ENCODE results near the gene TGFBR3. TPM values are rescaled to one million over a fixed set of nuclear protein-coding genes. Genes with fewer than 3 reads are reported as not detected.
A peak's percentile ranks its signal among the peaks of the same experiment; 100 is the strongest.

The TGFBR3 gene
- total and polyA plus RNA-seq, 8 donors: 21.7 to 54.6 (median 45.1) TPM

- Histone ChIP-seq H3K27ac (no peak overlapping the region), H3K4me3 (no peak overlapping the region), H3K9me3 (no peaks in the 10 kb centered on the region), H3K36me3 (peaks cover 0 to 8% of the 10 kb centered on the region in 2 donors), H3K27me3 (no peaks in the 10 kb centered on the region), H3K4me1 (peaks cover 3 to 7% of the 10 kb centered on the region in 2 donors)
- intact Hi-C loops (cut with DNase I): no loop called here
- no peak for DNase-seq
- no peak for ATAC-seq
- no peak for TF ChIP-seq CTCF (IDR thresholded peaks at IDR 0.05)
Observed at GRCh38 chr1:91703095-91703494, 182.9 kb downstream of the TGFBR3 start.

GRCh38 chr1:91701472-91701869, 184.5 kb downstream of the TGFBR3 start:
- no peak overlapping the region for H3K4me3 ChIP-seq
- DNase-seq (no peak), ATAC-seq (no peak)
- no peaks in the 10 kb centered on the region for H3K9me3 ChIP-seq
- H3K27ac ChIP-seq: peak overlapping the region; percentile 21
- H3K36me3 ChIP-seq: no peaks in the 10 kb centered on the region
- H3K27me3 ChIP-seq: no peaks in the 10 kb centered on the region
- TF ChIP-seq CTCF (IDR thresholded peaks at IDR 0.05): no peak
- intact Hi-C loops (cut with DNase I): no loop called here
- H3K4me1 ChIP-seq: peaks cover 12 to 19% of the 10 kb centered on the region in 2 donors

GRCh38 chr1:91700771-91701471, 185.0 kb downstream of the TGFBR3 start:
- ATAC-seq (peak; percentile 49), DNase-seq (no peak)
- Histone ChIP-seq H3K27ac (peak overlapping the region; percentile 21), H3K27me3 (no peaks in the 10 kb centered on the region), H3K9me3 (no peaks in the 10 kb centered on the region), H3K4me1 (peaks cover 12 to 21% of the 10 kb centered on the region in 2 donors), H3K4me3 (no peak overlapping the region), H3K36me3 (no peaks in the 10 kb centered on the region)
- intact Hi-C loops (cut with DNase I): no loop called here
- no peak for TF ChIP-seq CTCF (IDR thresholded peaks at IDR 0.05)

- no peak overlapping the region for H3K27ac ChIP-seq
- no peak for ATAC-seq
- H3K27me3 ChIP-seq: no peaks in the 10 kb centered on the region
- peaks cover 0 to under 1% of the 10 kb centered on the region in 2 donors for H3K36me3 ChIP-seq
- H3K4me3 ChIP-seq: no peak overlapping the region
- no peak for TF ChIP-seq CTCF (IDR thresholded peaks at IDR 0.05)
- no peaks in the 10 kb centered on the region for H3K9me3 ChIP-seq
- intact Hi-C loops (cut with DNase I): no loop called here
- no peak for DNase-seq
- H3K4me1 ChIP-seq: peaks cover 12 to 21% of the 10 kb centered on the region in 2 donors
Observed at GRCh38 chr1:91700332-91700731, 185.6 kb downstream of the TGFBR3 start.

GRCh38 chr1:91699339-91699974, 186.5 kb downstream of the TGFBR3 start:
- intact Hi-C loops (cut with DNase I): no loop called here
- H3K36me3 ChIP-seq: peaks cover 0 to 3% of the 10 kb centered on the region in 2 donors
- no peak for TF ChIP-seq CTCF (IDR thresholded peaks at IDR 0.05)
- H3K27ac ChIP-seq: peak overlapping the region in 1 of 2 donors; percentile 48
- no peaks in the 10 kb centered on the region for H3K9me3 ChIP-seq
- peak; percentile 52 for ATAC-seq
- no peak overlapping the region for H3K4me3 ChIP-seq
- peak in 1 of 4 donors; percentile 69 for DNase-seq
- H3K4me1 ChIP-seq: peaks cover 12 to 21% of the 10 kb centered on the region in 2 donors
- no peaks in the 10 kb centered on the region for H3K27me3 ChIP-seq

All from left lung (tissue), 10 donors.